ENCODE measurements around the gene NRROS.
A peak's percentile ranks its signal among the peaks of the same experiment; 100 is the strongest.
"Not testable (repeated sequence)": the region's sequence is repeated elsewhere in the genome, so short reads cannot be mapped to it uniquely, and the experiment has no call there.

Gene NRROS

DNA sequence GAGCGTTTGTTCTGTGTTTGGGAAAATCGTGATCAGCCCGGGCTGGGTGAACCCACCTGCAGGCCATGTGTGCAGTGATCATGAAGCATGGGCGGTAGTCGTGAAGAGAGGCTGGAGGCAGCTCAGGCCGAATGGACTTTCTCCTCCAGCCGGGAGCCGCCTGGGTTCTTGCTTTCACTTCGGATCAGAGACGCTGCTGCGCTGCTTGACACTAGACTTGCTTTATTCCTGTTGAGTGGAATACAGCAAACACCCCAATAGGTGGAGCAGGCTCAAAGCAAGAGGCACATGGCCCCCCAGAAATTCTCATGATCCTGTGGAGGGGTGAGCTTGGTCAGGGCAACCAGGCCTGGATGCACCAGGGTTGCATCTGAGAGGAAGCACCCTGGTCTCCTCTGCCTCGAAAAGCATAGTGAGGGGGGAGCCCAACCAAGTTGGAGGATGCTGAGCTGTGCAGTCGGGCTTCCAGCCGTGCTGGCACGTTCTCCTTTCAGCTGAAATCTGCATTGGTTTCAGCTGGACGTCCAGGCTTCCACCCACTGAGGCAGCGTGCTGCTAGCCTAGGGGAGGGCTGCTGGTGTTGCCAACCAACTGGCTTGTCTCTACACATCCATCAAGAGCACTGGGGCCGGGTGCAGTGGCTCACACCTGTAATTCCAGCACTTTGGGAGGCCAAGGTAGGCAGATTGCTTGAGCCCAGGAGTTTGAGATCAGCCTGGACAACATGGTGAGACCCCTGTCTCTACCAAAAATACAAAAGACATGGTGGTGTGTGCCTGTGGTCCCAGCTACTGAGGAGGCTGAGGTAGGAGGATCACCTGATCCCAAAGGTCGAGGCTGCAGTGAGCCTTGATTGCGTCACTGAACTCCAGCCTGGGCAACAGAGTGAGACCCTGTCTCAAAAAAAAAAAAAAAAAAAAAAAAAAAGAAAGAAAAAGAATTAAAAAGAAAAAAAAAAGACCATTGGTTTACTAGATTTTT lies 2.8 kb upstream of the NRROS start:
- H3K4me1 ChIP-seq (ENCODE audit: control insufficient read depth, insufficient read depth, low read length): peaks cover 11% of the 10 kb centered on the region
- H3K9me3 ChIP-seq (ENCODE audit: control insufficient read depth, low read length): no peaks in the 10 kb centered on the region
- no peaks in the 10 kb centered on the region for H3K36me3 ChIP-seq (ENCODE audit: control insufficient read depth, insufficient read depth, low read length)
- no peak overlapping the region for H3K27ac ChIP-seq (ENCODE audit: insufficient read depth, low read depth, low read length, poor library complexity, severe bottlenecking)
- 89 to 90% methylated on average over 19 to 20 of the region's 20 CpGs for WGBS, 2 experiments
- H3K4me3 ChIP-seq (ENCODE audit: insufficient read depth, low read depth, low read length): no peak overlapping the region
- peaks cover 22% of the 10 kb centered on the region for H3K27me3 ChIP-seq (ENCODE audit: control insufficient read depth, insufficient read depth, low read length, poor library complexity, severe bottlenecking)

DNA sequence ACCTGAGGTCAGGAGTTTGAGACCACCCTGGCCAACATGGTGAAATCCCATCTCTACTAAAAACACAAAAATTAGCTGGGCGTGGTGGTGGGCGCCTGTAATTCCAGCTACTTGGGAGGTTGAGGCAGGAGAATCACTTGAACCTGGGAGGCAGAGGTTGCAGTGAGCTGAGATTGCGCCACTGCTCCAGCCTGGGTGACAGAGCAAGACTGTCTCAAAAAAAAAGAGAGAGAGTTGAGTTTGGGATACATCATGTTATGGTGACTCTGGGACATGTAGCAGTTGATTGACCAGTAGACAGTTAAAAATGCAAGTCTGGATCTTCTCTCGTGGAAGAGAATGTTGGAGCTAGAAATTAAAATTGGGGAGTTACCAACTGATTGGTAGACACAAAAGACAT lies 1.6 kb upstream of the NRROS start:
- not testable (repeated sequence) for H3K36me3 ChIP-seq (ENCODE audit: control insufficient read depth, insufficient read depth, low read length); H3K4me1 ChIP-seq (ENCODE audit: control insufficient read depth, insufficient read depth, low read length); H3K9me3 ChIP-seq (ENCODE audit: control insufficient read depth, low read length); H3K4me3 ChIP-seq (ENCODE audit: insufficient read depth, low read depth, low read length); H3K27ac ChIP-seq (ENCODE audit: insufficient read depth, low read depth, low read length, poor library complexity, severe bottlenecking)
- 94 to 97% methylated on average over 4 of the region's 4 CpGs for WGBS, 2 experiments
- peaks cover 22% of the 10 kb centered on the region for H3K27me3 ChIP-seq (ENCODE audit: control insufficient read depth, insufficient read depth, low read length, poor library complexity, severe bottlenecking)

DNA sequence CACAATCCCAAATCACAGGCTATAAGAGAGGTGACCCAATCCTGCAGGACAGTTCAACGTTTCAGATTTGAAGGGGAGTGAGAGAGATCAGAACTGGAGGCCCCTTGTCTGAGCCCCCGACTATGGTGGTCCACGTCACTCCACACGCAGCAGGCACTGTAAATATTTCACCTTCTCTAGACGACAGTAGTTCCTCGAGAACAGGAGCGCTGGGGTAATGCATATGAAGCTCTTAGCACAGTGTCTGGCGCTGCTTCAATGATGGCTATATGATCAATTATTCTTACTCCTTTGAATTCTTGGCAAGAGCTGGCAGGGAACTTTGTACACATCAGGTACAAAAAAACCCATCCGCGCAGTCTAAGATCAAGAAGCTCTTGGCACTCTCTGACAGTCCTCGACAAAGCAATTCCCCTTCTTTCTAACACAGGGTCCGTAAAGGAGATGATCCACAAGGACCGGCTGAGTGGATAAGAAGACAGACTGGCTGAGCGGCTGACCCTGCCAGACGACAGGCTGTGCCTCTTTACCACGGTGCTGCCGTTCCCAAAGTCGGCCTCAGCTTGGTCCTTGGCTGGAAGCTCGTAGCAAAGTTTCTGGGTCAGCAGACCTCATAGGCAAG lies 522 bp upstream of the NRROS start:
- Histone ChIP-seq H3K4me3 (ENCODE audit: insufficient read depth, low read depth, low read length) (peak overlapping the region; percentile 22), H3K27me3 (ENCODE audit: control insufficient read depth, insufficient read depth, low read length, poor library complexity, severe bottlenecking) (peaks cover 22% of the 10 kb centered on the region), H3K27ac (ENCODE audit: insufficient read depth, low read depth, low read length, poor library complexity, severe bottlenecking) (no peak overlapping the region), H3K4me1 (ENCODE audit: control insufficient read depth, insufficient read depth, low read length) (peaks cover 7% of the 10 kb centered on the region), H3K9me3 (ENCODE audit: control insufficient read depth, low read length) (no peaks in the 10 kb centered on the region), H3K36me3 (ENCODE audit: control insufficient read depth, insufficient read depth, low read length) (no peaks in the 10 kb centered on the region)
- 63 to 66% methylated on average over 19 of the region's 19 CpGs for WGBS, 2 experiments

DNA sequence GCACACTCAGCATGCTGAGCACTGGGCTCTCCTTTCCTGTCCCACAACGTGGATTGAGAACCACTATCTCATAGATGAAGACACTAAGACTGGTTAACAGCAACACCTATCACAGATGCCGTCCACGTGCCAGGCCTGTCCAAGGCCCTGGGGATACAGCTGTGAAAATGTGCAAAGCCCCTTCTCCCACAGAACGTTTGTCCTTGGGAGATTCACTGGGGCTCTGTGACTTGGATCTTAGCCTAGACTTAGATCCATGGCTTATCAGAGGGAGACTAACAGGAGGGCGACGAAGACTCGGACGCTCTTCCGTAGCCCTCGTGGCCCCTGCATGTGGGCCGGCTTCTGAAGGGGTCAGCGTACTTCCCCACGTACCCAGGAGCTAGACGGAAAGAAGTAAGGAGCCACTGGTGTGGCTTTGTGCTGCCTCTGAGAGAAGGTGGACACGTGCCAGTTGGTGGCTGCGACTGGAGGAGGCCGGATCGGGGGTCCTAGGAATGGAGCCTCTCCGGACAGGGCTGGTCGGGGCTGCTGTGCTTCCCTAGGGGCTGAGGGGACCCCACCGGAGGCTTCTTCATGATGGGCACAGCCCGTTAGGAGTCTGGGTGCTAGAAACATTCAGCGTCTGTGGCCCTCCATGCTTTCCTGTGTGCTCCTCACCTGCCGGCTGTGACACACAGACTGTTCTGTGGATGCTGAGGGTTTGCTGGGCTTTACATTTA lies 964 bp downstream of the NRROS start:
- peaks cover 7% of the 10 kb centered on the region for H3K4me1 ChIP-seq (ENCODE audit: control insufficient read depth, insufficient read depth, low read length)
- H3K27ac ChIP-seq (ENCODE audit: insufficient read depth, low read depth, low read length, poor library complexity, severe bottlenecking): no peak overlapping the region
- H3K36me3 ChIP-seq (ENCODE audit: control insufficient read depth, insufficient read depth, low read length): no peaks in the 10 kb centered on the region
- peaks cover 22% of the 10 kb centered on the region for H3K27me3 ChIP-seq (ENCODE audit: control insufficient read depth, insufficient read depth, low read length, poor library complexity, severe bottlenecking)
- 95 to 96% methylated on average over 24 of the region's 24 CpGs for WGBS, 2 experiments
- H3K9me3 ChIP-seq (ENCODE audit: control insufficient read depth, low read length): no peaks in the 10 kb centered on the region
- H3K4me3 ChIP-seq (ENCODE audit: insufficient read depth, low read depth, low read length): no peak overlapping the region

DNA sequence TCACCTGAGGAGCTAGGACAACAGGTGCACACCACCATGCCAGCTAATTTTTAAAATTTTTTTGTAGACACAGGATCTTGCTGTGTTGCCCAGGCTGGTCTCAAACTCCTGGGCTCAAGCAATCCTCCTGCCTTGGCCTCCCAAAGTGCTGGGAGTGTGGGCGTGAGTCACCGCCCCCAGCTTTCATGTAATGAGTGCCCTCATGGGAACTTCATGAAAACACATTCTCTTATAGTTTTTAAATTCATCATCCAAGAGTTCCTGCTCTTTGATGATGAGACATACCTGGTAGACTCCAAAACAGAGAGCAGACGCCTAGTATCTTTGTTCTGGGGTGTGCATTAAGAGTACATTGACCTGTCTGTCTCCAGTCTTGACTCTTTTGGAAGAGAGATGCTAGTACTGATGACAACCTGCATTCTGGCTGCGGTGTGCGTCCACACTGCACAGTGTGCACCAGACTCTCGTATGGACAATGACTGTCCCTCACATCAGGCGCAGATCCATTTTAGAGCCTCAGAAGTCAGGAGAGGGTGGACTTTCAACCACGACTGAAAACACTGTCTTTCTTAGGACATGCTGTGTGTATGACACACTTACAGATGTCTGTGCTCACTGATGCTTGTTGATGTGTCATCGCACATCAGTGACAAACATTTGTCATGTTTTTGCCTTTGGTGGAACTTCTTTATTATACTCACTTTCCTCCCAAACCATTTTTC lies 2.0 kb downstream of the NRROS start:
- Histone ChIP-seq H3K27me3 (ENCODE audit: control insufficient read depth, insufficient read depth, low read length, poor library complexity, severe bottlenecking) (peaks cover 22% of the 10 kb centered on the region), H3K4me3 (ENCODE audit: insufficient read depth, low read depth, low read length) (no peak overlapping the region), H3K9me3 (ENCODE audit: control insufficient read depth, low read length) (no peaks in the 10 kb centered on the region), H3K27ac (ENCODE audit: insufficient read depth, low read depth, low read length, poor library complexity, severe bottlenecking) (no peak overlapping the region), H3K36me3 (ENCODE audit: control insufficient read depth, insufficient read depth, low read length) (no peaks in the 10 kb centered on the region), H3K4me1 (ENCODE audit: control insufficient read depth, insufficient read depth, low read length) (peaks cover 7% of the 10 kb centered on the region)
- WGBS, 2 experiments: 84 to 85% methylated on average over 9 of the region's 9 CpGs

DNA sequence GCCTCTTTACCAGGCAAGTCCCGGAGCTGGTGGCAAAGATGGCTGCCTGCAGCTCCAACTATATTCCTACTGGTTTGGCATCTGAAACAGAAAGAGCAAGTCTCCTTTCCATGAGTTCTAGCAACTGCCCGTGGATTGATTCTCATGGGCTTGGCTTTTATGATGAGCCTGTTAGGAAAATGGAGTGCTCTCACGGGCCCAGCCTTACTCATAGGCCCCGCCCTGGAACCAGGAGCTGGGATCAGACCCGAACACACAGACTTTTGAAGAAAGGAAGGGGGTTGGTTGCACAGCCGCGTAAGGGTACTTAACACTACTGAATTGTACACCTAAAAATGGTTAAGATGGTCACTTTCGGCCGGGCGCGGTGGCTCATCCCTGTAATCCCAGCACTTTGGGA lies 2.9 kb downstream of the NRROS start:
- H3K27ac ChIP-seq (ENCODE audit: insufficient read depth, low read depth, low read length, poor library complexity, severe bottlenecking): no peak overlapping the region
- H3K4me3 ChIP-seq (ENCODE audit: insufficient read depth, low read depth, low read length): no peak overlapping the region
- peaks cover 22% of the 10 kb centered on the region for H3K27me3 ChIP-seq (ENCODE audit: control insufficient read depth, insufficient read depth, low read length, poor library complexity, severe bottlenecking)
- WGBS, 2 experiments: 94 to 95% methylated on average over 11 of the region's 11 CpGs
- peaks cover 7% of the 10 kb centered on the region for H3K4me1 ChIP-seq (ENCODE audit: control insufficient read depth, insufficient read depth, low read length)
- H3K9me3 ChIP-seq (ENCODE audit: control insufficient read depth, low read length): no peaks in the 10 kb centered on the region
- no peaks in the 10 kb centered on the region for H3K36me3 ChIP-seq (ENCODE audit: control insufficient read depth, insufficient read depth, low read length)

DNA sequence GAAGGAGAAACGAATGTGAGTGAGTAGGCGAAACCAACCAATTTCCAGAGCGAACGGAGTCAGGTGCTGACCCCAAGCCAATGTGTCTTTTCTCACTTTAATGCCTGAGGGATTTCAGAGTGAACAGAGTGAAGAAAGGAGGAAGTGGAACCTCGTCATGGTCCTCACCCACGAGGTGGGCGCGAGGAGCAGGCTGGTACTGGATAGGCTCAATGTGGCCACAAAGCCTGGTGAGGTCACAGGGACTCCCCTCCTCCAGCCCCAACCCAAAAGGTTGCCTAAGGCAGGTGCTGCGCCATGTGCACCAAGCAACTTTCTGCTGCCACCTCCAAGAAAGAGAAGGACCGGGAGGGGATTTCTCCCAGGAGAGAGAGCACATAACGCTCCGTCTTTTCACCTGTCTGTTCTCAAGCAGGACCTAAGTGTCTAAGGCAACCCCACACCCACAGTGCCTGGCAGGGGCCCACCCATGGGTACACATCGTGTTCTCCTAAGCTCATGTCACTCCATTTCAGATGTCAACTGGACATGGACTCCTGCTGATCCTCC lies 3.8 kb downstream of the NRROS start:
- Histone ChIP-seq H3K27me3 (ENCODE audit: control insufficient read depth, insufficient read depth, low read length, poor library complexity, severe bottlenecking) (peaks cover 22% of the 10 kb centered on the region), H3K27ac (ENCODE audit: insufficient read depth, low read depth, low read length, poor library complexity, severe bottlenecking) (no peak overlapping the region), H3K4me3 (ENCODE audit: insufficient read depth, low read depth, low read length) (no peak overlapping the region), H3K4me1 (ENCODE audit: control insufficient read depth, insufficient read depth, low read length) (peaks cover 7% of the 10 kb centered on the region), H3K36me3 (ENCODE audit: control insufficient read depth, insufficient read depth, low read length) (no peaks in the 10 kb centered on the region), H3K9me3 (ENCODE audit: control insufficient read depth, low read length) (no peaks in the 10 kb centered on the region)
- WGBS, 2 experiments: 94 to 96% methylated on average over 13 of the region's 13 CpGs

DNA sequence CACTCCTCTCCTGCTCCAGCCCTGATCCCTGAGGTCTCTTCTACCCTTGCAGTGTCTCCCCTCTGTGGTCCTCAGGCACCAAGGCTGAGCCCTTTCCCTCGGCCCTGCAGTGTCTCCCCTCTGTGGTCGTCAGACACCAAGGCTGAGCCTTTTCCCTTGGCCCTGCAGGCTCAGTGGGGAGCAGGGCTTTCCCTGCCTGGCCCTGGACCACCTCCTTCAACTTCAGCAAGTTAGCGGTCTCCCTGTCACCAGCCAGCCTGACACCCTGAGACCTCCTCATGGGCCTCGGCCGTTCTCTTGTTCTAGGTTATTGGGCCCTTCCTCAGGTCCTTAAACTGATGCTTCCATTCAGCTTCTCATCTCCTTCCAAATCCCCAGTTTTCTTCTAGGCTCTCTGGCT lies 4.3 kb downstream of the NRROS start:
- H3K9me3 ChIP-seq (ENCODE audit: control insufficient read depth, low read length): no peaks in the 10 kb centered on the region

DNA sequence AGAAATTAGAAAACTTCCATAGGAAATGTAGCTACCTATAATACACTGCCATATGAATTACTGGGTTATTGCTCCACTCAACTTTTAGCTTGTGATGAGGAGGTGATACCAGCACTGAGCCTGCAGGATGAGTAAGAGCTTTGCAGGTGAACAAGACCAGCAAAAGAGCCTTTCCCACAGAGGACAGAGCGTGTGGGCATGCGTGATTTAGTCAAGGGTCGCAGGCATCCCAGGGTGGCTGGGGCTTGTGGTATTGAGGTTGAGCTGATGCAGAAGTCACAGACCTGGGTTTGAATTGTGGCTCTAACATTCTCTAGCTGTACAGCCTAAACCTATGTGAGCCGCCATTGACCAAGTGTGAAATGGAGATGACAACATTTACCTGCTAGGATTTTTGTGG lies 5.6 kb downstream of the NRROS start:
- Histone ChIP-seq H3K27me3 (ENCODE audit: control insufficient read depth, insufficient read depth, low read length, poor library complexity, severe bottlenecking) (peaks cover 5% of the 10 kb centered on the region), H3K36me3 (ENCODE audit: control insufficient read depth, insufficient read depth, low read length) (no peaks in the 10 kb centered on the region), H3K27ac (ENCODE audit: insufficient read depth, low read depth, low read length, poor library complexity, severe bottlenecking) (no peak overlapping the region), H3K9me3 (ENCODE audit: control insufficient read depth, low read length) (no peaks in the 10 kb centered on the region), H3K4me1 (ENCODE audit: control insufficient read depth, insufficient read depth, low read length) (no peaks in the 10 kb centered on the region), H3K4me3 (ENCODE audit: insufficient read depth, low read depth, low read length) (no peak overlapping the region)
- WGBS, 2 experiments: 91 to 97% methylated on average over 4 of the region's 4 CpGs

More for the DNA sequence above, 4.3 kb downstream of the NRROS start:
- no peaks in the 10 kb centered on the region for H3K36me3 ChIP-seq (ENCODE audit: control insufficient read depth, insufficient read depth, low read length)
- 81 to 86% methylated on average over 5 of the region's 5 CpGs for WGBS, 2 experiments
- H3K4me3 ChIP-seq (ENCODE audit: insufficient read depth, low read depth, low read length): no peak overlapping the region
- H3K27ac ChIP-seq (ENCODE audit: insufficient read depth, low read depth, low read length, poor library complexity, severe bottlenecking): no peak overlapping the region
- peaks cover 6% of the 10 kb centered on the region for H3K4me1 ChIP-seq (ENCODE audit: control insufficient read depth, insufficient read depth, low read length)
- peaks cover 19% of the 10 kb centered on the region for H3K27me3 ChIP-seq (ENCODE audit: control insufficient read depth, insufficient read depth, low read length, poor library complexity, severe bottlenecking)
